SK-N-SH treated with all-trans-retinoic acid at 6 μM for 48 hours (cell line): Measurements from ENCODE around the gene DNMT3A.

Source experiments
- ATAC-seq: fragments of 200-7000 bp; cut with Tn5 transposase; 3 replicates; pipeline ENCODE4 v1.9.1; 2020; ENCODE audit warnings: mild to moderate bottlenecking, moderate library complexity
- ARNTL ChIP-seq: fragments of 450-650 bp; formaldehyde crosslinking; IDR thresholded peaks from 2 replicates; pipeline ENCODE4 v1.5.0; 2020; ENCODE audit warnings: low read depth, mild to moderate bottlenecking, moderate library complexity, borderline replicate concordance
- BACH2 ChIP-seq: fragments of 250-450 bp; sonication (Bioruptor Pico); IDR thresholded peaks from 2 replicates; pipeline ENCODE4 v1.9.0; 2021; ENCODE audit warnings: mild to moderate bottlenecking, borderline replicate concordance
- CREB5 ChIP-seq: fragments of 250-450 bp; sonication (Bioruptor Pico); IDR thresholded peaks from 2 replicates; pipeline ENCODE4 v1.5.1; 2020; ENCODE audit warnings: low read depth, mild to moderate bottlenecking, moderate library complexity
- CSDC2 ChIP-seq: fragments of 250-450 bp; sonication (Bioruptor Pico); IDR thresholded peaks from 2 replicates; pipeline ENCODE4 v1.5.0; 2020; ENCODE audit warnings: mild to moderate bottlenecking, moderate library complexity
- CSRNP3 ChIP-seq: fragments of 250-450 bp; sonication (Bioruptor Pico); IDR thresholded peaks from 2 replicates; pipeline ENCODE4 v1.5.1; 2021; ENCODE audit warnings: mild to moderate bottlenecking, moderate library complexity
- ESRRG ChIP-seq: fragments of 250-450 bp; sonication (Bioruptor Pico); IDR thresholded peaks from 2 replicates; pipeline ENCODE4 v1.6.1; 2021; ENCODE audit warnings: mild to moderate bottlenecking
- GLIS3 ChIP-seq: fragments of 250-450 bp; sonication (Bioruptor Pico); IDR thresholded peaks from 2 replicates; pipeline ENCODE4 v1.5.0; 2020; ENCODE audit warnings: mild to moderate bottlenecking, moderate library complexity
- ISL1 ChIP-seq: fragments of 250-450 bp; sonication (Bioruptor Pico); IDR thresholded peaks from 2 replicates; pipeline ENCODE4 v2.1.2; 2022; ENCODE audit warnings: mild to moderate bottlenecking, moderate library complexity
- OSR1 ChIP-seq: fragments of 250-450 bp; sonication (Bioruptor Pico); IDR thresholded peaks from 2 replicates; pipeline ENCODE4 v1.8.0; 2022; ENCODE audit warnings: moderate library complexity, mild to moderate bottlenecking, inconsistent platforms
- PATZ1 ChIP-seq: fragments of 250-450 bp; sonication (Bioruptor Pico); IDR thresholded peaks from 2 replicates; pipeline ENCODE4 v1.8.0; 2020; ENCODE audit warnings: mild to moderate bottlenecking, moderate library complexity, borderline replicate concordance
- PPARA ChIP-seq: fragments of 250-450 bp; sonication (Bioruptor Pico); IDR thresholded peaks from 2 replicates; pipeline ENCODE4 v1.5.0; 2020; ENCODE audit warnings: mild to moderate bottlenecking, borderline replicate concordance
- RARB ChIP-seq: fragments of 250-450 bp; sonication (Bioruptor Pico); IDR thresholded peaks from 2 replicates; pipeline ENCODE4 v1.8.0; 2021; ENCODE audit warnings: mild to moderate bottlenecking, moderate library complexity
- SNAI2 ChIP-seq: fragments of 250-450 bp; sonication (Bioruptor Pico); IDR thresholded peaks from 2 replicates; pipeline ENCODE4 v1.5.0; 2020; ENCODE audit warnings: mild to moderate bottlenecking, moderate library complexity
- TCF4 ChIP-seq: fragments of 250-450 bp; sonication (Bioruptor Pico); IDR thresholded peaks from 2 replicates; pipeline ENCODE4 v1.8.0; 2021; ENCODE audit warnings: mild to moderate bottlenecking, moderate library complexity, borderline replicate concordance
- TSHZ2 ChIP-seq: fragments of 250-450 bp; sonication (Bioruptor Pico); IDR thresholded peaks from 2 replicates; pipeline ENCODE4 v1.5.0; 2020; ENCODE audit warnings: mild to moderate bottlenecking, moderate library complexity
- ZFP3 ChIP-seq: fragments of 250-450 bp; sonication (Bioruptor Pico); IDR thresholded peaks from 2 replicates; pipeline ENCODE4 v1.5.0; 2020; ENCODE audit warnings: mild to moderate bottlenecking, moderate library complexity
- ZFP30 ChIP-seq: fragments of 450-650 bp; formaldehyde crosslinking; IDR thresholded peaks from 2 replicates; pipeline ENCODE4 v1.5.0; 2022; ENCODE audit warnings: mild to moderate bottlenecking, moderate library complexity
- ZNF565 ChIP-seq: fragments of 450-650 bp; formaldehyde crosslinking; conservative IDR thresholded peaks from 2 replicates; pipeline ENCODE4 v1.5.0; 2020; ENCODE audit warnings: low read depth, mild to moderate bottlenecking, moderate library complexity
- ZNF70 ChIP-seq: fragments of 450-650 bp; formaldehyde crosslinking; IDR thresholded peaks from 2 replicates; pipeline ENCODE4 v1.5.0; 2020; ENCODE audit warnings: mild to moderate bottlenecking, moderate library complexity
- ZNF8 ChIP-seq: fragments of 450-650 bp; formaldehyde crosslinking; IDR thresholded peaks from 2 replicates; pipeline ENCODE4 v1.5.0; 2020; ENCODE audit warnings: mild to moderate bottlenecking, moderate library complexity

Gene DNMT3A

GRCh38 chr2:25330273-25330672, 11.5 kb downstream of the DNMT3A start:
- no peak for ATAC-seq
- TF ChIP-seq TSHZ2 (CRISPR knock-in tag) (no peak), ZNF565 (CRISPR knock-in tag) (no peak), ARNTL (CRISPR knock-in tag) (no peak), TCF4 (CRISPR knock-in tag) (no peak), RARB (CRISPR knock-in tag) (no peak), ZNF70 (CRISPR knock-in tag) (no peak), SNAI2 (CRISPR knock-in tag) (no peak), ZFP3 (no peak), ZNF8 (no peak), CSRNP3 (CRISPR knock-in tag) (no peak), ISL1 (CRISPR knock-in tag) (no peak), CREB5 (CRISPR knock-in tag) (no peak), CSDC2 (CRISPR knock-in tag) (no peak), OSR1 (CRISPR knock-in tag) (no peak), PPARA (CRISPR knock-in tag) (no peak), PATZ1 (no peak), GLIS3 (CRISPR knock-in tag) (no peak)

- TF ChIP-seq PPARA (CRISPR knock-in tag), result no peak
- no peak for TF ChIP-seq ESRRG
- no peak for TF ChIP-seq ARNTL (CRISPR knock-in tag)
Observed at GRCh38 chr2:25328152-25329085, 13.3 kb downstream of the DNMT3A start.

GRCh38 chr2:25326326-25327013, 15.3 kb downstream of the DNMT3A start:
- no peak for ATAC-seq
- TF ChIP-seq BACH2 (CRISPR knock-in tag) (no peak), ZFP3 (no peak), ZFP30 (no peak)

More at GRCh38 chr2:25328152-25329085, 13.3 kb downstream of the DNMT3A start:
- ATAC-seq, result no peak
